Lower leg skin (tissue), 3 donors: ENCODE results near the gene POLD1.

Experiments
- CTCF ChIP-seq, 3 donors: fragments of 450-650 bp; IDR thresholded peaks; one replicate each; pipeline ENCODE4 v1.5.1; 2016; ENCODE audit warnings: antibody characterized with exemption in 3 of 3, mild to moderate bottlenecking in 3 of 3, moderate library complexity in 2 of 3
- POLR2A ChIP-seq, 2 donors: fragments of 450-650 bp; IDR thresholded peaks; one replicate each; pipeline ENCODE4 v1.6.1; 2016 to 2017; ENCODE audit warnings: antibody characterized with exemption in 2 of 2, mild to moderate bottlenecking in 1 of 2, moderate library complexity in 1 of 2

- no peak for TF ChIP-seq CTCF (IDR thresholded peaks at IDR 0.05)
- no peak for TF ChIP-seq POLR2A (IDR thresholded peaks at IDR 0.05)
Observed at GRCh38 chr19:50361290-50362029, 22.7 kb upstream of the POLD1 start.
